KMS-11 (cell line): ENCODE measurements around the gene DAP3.
A peak's percentile ranks its signal among the peaks of the same experiment; 100 is the strongest.
"Not testable (repeated sequence)": the region's sequence is repeated elsewhere in the genome, so short reads cannot be mapped to it uniquely, and the experiment has no call there.

ENCODE experiments used
- H2AFZ ChIP-seq: fragments of 200-600 bp; sonication (generic); 2 replicates; pipeline ENCODE4 v1.6.1; 2016; ENCODE audit warnings: antibody characterized with exemption, mixed run types, low read depth
- H3K27ac ChIP-seq: fragments of 200-600 bp; sonication (generic); 2 replicates; pipeline ENCODE4 v1.6.1; 2016; ENCODE audit warnings: mild to moderate bottlenecking, mixed run types
- H3K27me3 ChIP-seq: fragments of 200-600 bp; sonication (generic); 2 replicates; pipeline ENCODE4 v1.6.1; 2017; ENCODE audit warnings: mild to moderate bottlenecking, low read depth, mixed run types, moderate library complexity; ENCODE audit not compliant: insufficient read depth
- H3K36me3 ChIP-seq: fragments of 200-600 bp; sonication (generic); 2 replicates; pipeline ENCODE4 v1.6.1; 2017; ENCODE audit warnings: mild to moderate bottlenecking, mixed run types; ENCODE audit not compliant: insufficient read depth
- H3K4me1 ChIP-seq: fragments of 200-600 bp; sonication (generic); 2 replicates; pipeline ENCODE4 v1.6.1; 2016; ENCODE audit warnings: mild to moderate bottlenecking, low read depth, mixed run types; ENCODE audit not compliant: poor library complexity, severe bottlenecking
- H3K4me2 ChIP-seq: fragments of 200-600 bp; sonication (generic); 2 replicates; pipeline ENCODE4 v1.7.0; 2016; ENCODE audit warnings: mild to moderate bottlenecking, mixed run types
- H3K4me3 ChIP-seq: fragments of 200-600 bp; sonication (generic); IDR thresholded peaks from 2 replicates; pipeline ENCODE4 v1.6.1; 2017; ENCODE audit warnings: low read depth, low read length, mixed read lengths; ENCODE audit not compliant: insufficient read depth
- H3K79me2 ChIP-seq: fragments of 200-600 bp; sonication (generic); 2 replicates; pipeline ENCODE4 v1.6.1; 2016; ENCODE audit warnings: low read depth, mixed run types; ENCODE audit not compliant: insufficient read depth
- H3K9ac ChIP-seq: fragments of 200-600 bp; sonication (generic); 2 replicates; pipeline ENCODE4 v1.6.1; 2016; ENCODE audit warnings: mild to moderate bottlenecking, mixed run types
- H4K20me1 ChIP-seq: fragments of 200-600 bp; sonication (generic); 2 replicates; pipeline ENCODE4 v1.6.1; 2016; ENCODE audit warnings: mild to moderate bottlenecking, mixed run types; ENCODE audit not compliant: insufficient read depth
- CTCF ChIP-seq: fragments of 200-600 bp; sonication (generic); conservative IDR thresholded peaks from 2 replicates; pipeline ENCODE4 v1.6.1; 2017; ENCODE audit warnings: low read depth, mild to moderate bottlenecking, antibody characterized with exemption, low read length, moderate library complexity, mixed read lengths

Gene DAP3

GRCh38 chr1:155741908-155742307 is 53.0 kb downstream of the DAP3 start:
- Histone ChIP-seq H4K20me1 (no peaks in the 10 kb centered on the region), H2AFZ (no peak overlapping the region), H3K4me2 (no peak overlapping the region), H3K36me3 (peaks cover 4% of the 10 kb centered on the region; the same call in 1 of the 2 replicates), H3K27ac (no peak overlapping the region), H3K79me2 (no peaks in the 10 kb centered on the region), H3K9ac (no peak overlapping the region), H3K4me1 (peaks cover 12% of the 10 kb centered on the region), H3K4me3 (no peak overlapping the region), H3K27me3 (no peaks in the 10 kb centered on the region)
- TF ChIP-seq CTCF: no peak

GRCh38 chr1:155744711-155745283 is 55.9 kb downstream of the DAP3 start:
- Histone ChIP-seq H3K9ac (peak overlapping the region; percentile 29; the same call in 1 of the 2 replicates), H3K79me2 (no peaks in the 10 kb centered on the region), H3K4me1 (peaks cover 12% of the 10 kb centered on the region), H2AFZ (peak overlapping the region; percentile 74), H3K4me3 (peak overlapping the region; percentile 99), H4K20me1 (no peaks in the 10 kb centered on the region), H3K36me3 (no peaks in the 10 kb centered on the region), H3K4me2 (peak overlapping the region; percentile 89), H3K27me3 (no peaks in the 10 kb centered on the region), H3K27ac (peak overlapping the region; percentile 5)
- no peak for TF ChIP-seq CTCF

GRCh38 chr1:155745284-155746228 is 56.7 kb downstream of the DAP3 start:
- H3K36me3 ChIP-seq, H3K27me3 ChIP-seq, H3K79me2 ChIP-seq, H4K20me1 ChIP-seq: not testable (repeated sequence)
- H3K4me2 ChIP-seq: peak overlapping the region; percentile 89
- H3K4me1 ChIP-seq: peaks cover 12% of the 10 kb centered on the region
- H3K9ac ChIP-seq: peak overlapping the region; percentile 29; the same call in 1 of the 2 replicates
- peak overlapping the region; percentile 5 for H3K27ac ChIP-seq
- peak overlapping the region; percentile 99 for H3K4me3 ChIP-seq
- peak overlapping the region; percentile 74 for H2AFZ ChIP-seq

- H3K27me3 ChIP-seq, H3K4me3 ChIP-seq, H3K36me3 ChIP-seq, H3K79me2 ChIP-seq, H3K4me2 ChIP-seq, H4K20me1 ChIP-seq, H2AFZ ChIP-seq, H3K9ac ChIP-seq, H3K27ac ChIP-seq: not testable (repeated sequence)
- H3K4me1 ChIP-seq: peaks cover 21% of the 10 kb centered on the region
Measured at GRCh38 chr1:155747586-155747985, 58.7 kb downstream of the DAP3 start.

- peaks cover 21% of the 10 kb centered on the region for H3K4me1 ChIP-seq
- not testable (repeated sequence) for H4K20me1 ChIP-seq, H3K27me3 ChIP-seq, H3K9ac ChIP-seq, H3K4me2 ChIP-seq, H3K79me2 ChIP-seq, H3K36me3 ChIP-seq, H3K27ac ChIP-seq, H2AFZ ChIP-seq, H3K4me3 ChIP-seq
Measured at GRCh38 chr1:155748141-155748540, 59.2 kb downstream of the DAP3 start.

- H3K9ac ChIP-seq, H2AFZ ChIP-seq, H3K79me2 ChIP-seq, H3K4me1 ChIP-seq, H3K27me3 ChIP-seq, H3K4me2 ChIP-seq, H3K36me3 ChIP-seq, H4K20me1 ChIP-seq, H3K27ac ChIP-seq, H3K4me3 ChIP-seq: not testable (repeated sequence)
Measured at GRCh38 chr1:155759017-155759416, 70.1 kb downstream of the DAP3 start.
